ENCODE results near the gene MAP1B.

MAP1B gene

GRCh38 chr5:72225741-72226140 lies 118.5 kb downstream of the MAP1B start:
- no peak for TF ChIP-seq CTCF (conservative IDR thresholded peaks at IDR 0.05)
- H3K27ac ChIP-seq = no peak overlapping the region

- no peak for TF ChIP-seq CTCF (conservative IDR thresholded peaks at IDR 0.05)
- no peak overlapping the region for H3K27ac ChIP-seq
Measured at GRCh38 chr5:72226950-72227349, 119.7 kb downstream of the MAP1B start.

GRCh38 chr5:72228960-72229359 lies 121.7 kb downstream of the MAP1B start:
- H3K27ac ChIP-seq = no peak overlapping the region
- TF ChIP-seq CTCF (conservative IDR thresholded peaks at IDR 0.05) = no peak

- no peak overlapping the region for H3K27ac ChIP-seq
- TF ChIP-seq CTCF (conservative IDR thresholded peaks at IDR 0.05) = no peak
Measured at GRCh38 chr5:72231991-72232703, 124.9 kb downstream of the MAP1B start.

- no peak overlapping the region for H3K27ac ChIP-seq
- no peak for TF ChIP-seq CTCF (conservative IDR thresholded peaks at IDR 0.05)
Measured at GRCh38 chr5:72232838-72233237, 125.6 kb downstream of the MAP1B start.

GRCh38 chr5:72233835-72234234 lies 126.6 kb downstream of the MAP1B start:
- TF ChIP-seq CTCF (conservative IDR thresholded peaks at IDR 0.05) = no peak
- no peak overlapping the region for H3K27ac ChIP-seq

- TF ChIP-seq CTCF (conservative IDR thresholded peaks at IDR 0.05) = no peak
- H3K27ac ChIP-seq = no peak overlapping the region
Measured at GRCh38 chr5:72234265-72234700, 127.0 kb downstream of the MAP1B start.

Data from VCaP (cell line).